Lung (tissue), 12 donors: ENCODE results near the gene DYNLT2. TPM values are rescaled to one million over a fixed set of nuclear protein-coding genes. Genes with fewer than 3 reads are reported as not detected.

Source experiments
- ATAC-seq: fragments of 200-7000 bp; cut with Tn5 transposase; one replicate; pipeline ENCODE4 v1.9.1; 2020; ENCODE audit warnings: moderate number of reproducible peaks; ENCODE audit not compliant: insufficient read depth, low FRiP score
- DNase-seq, 3 donors: peaks; one replicate each; pipeline ENCODE4 v3.0.0-alpha.2; 2013 to 2017
- H3K27ac ChIP-seq, 2 donors: one replicate each; pipeline ENCODE4 v1.5.1; 2013; ENCODE audit warnings: mild to moderate bottlenecking in 2 of 2, moderate library complexity in 2 of 2, control low read depth in 1 of 2, inconsistent platforms in 1 of 2, low read depth in 1 of 2, low read length in 1 of 2
- H3K27me3 ChIP-seq, 3 donors: one replicate each; pipeline ENCODE4 v1.5.1; 2013; ENCODE audit warnings: low read length in 2 of 3; ENCODE audit not compliant: control insufficient read depth in 3 of 3, insufficient read depth in 3 of 3
- H3K36me3 ChIP-seq, 4 donors: one replicate each; pipeline ENCODE4 v1.5.1; 2013; ENCODE audit warnings: low read length in 4 of 4, mild to moderate bottlenecking in 1 of 4, moderate library complexity in 1 of 4; ENCODE audit not compliant: control insufficient read depth in 4 of 4, insufficient read depth in 4 of 4
- H3K4me1 ChIP-seq, 5 donors: one replicate each; pipeline ENCODE4 v1.5.1; 2013; ENCODE audit warnings: low read length in 5 of 5, mild to moderate bottlenecking in 2 of 5, moderate library complexity in 1 of 5; ENCODE audit not compliant: control insufficient read depth in 5 of 5, insufficient read depth in 5 of 5
- H3K4me3 ChIP-seq: one replicate; pipeline ENCODE4 v1.5.1; 2013; ENCODE audit warnings: mild to moderate bottlenecking, control low read depth, moderate library complexity
- H3K9ac ChIP-seq, 2 donors: one replicate each; pipeline ENCODE4 v1.5.1; 2013; ENCODE audit warnings: low read length in 2 of 2, control low read depth in 1 of 2; ENCODE audit not compliant: insufficient read depth in 1 of 2
- H3K9me3 ChIP-seq, 4 donors: one replicate each; pipeline ENCODE4 v1.5.1; 2013; ENCODE audit warnings: low read length in 3 of 4, mild to moderate bottlenecking in 1 of 4, moderate library complexity in 1 of 4; ENCODE audit not compliant: control insufficient read depth in 4 of 4, insufficient read depth in 3 of 4
- CTCF ChIP-seq: IDR thresholded peaks from 2 replicates; pipeline ENCODE4 v1.5.1; 2012; ENCODE audit warnings: mild to moderate bottlenecking; ENCODE audit errors: control extremely low read depth, extremely low read depth
- WGBS, 2 donors: extraction: QIAGEN DNeasy Blood & Tissue Kit; methylation state at CpG; one replicate each; pipeline ENCODE4 v1.1.7; 2013; 5-methylcytosine and 5-hydroxymethylcytosine counted together
- polyA plus RNA-seq, 2 donors: library from polyadenylated mRNA; stranded (reverse); fragments of 200-250 nt; gene quantifications; one replicate each; pipeline ENCODE4 v1.2.1, GENCODE V29; 2013
- total RNA-seq, 2 donors: library from RNA; depleted of rRNA in 1 of 2; stranded (reverse); fragments of >200 nt in 1 of 2; gene quantifications; one replicate each; pipeline ENCODE4 v1.2.1, GENCODE V29; 2014 to 2021
- donor health status: control.
- donor health status: control.
- donor health status: Bipolar disorder and iron deficiency.
- donor health status: healthy.
- donor health status: DM: yes; HTN: yes; CAD: no.

DYNLT2 gene
- total and polyA plus RNA-seq, 4 donors = 0.69 to 5.2 (median 2.4) TPM

GRCh38 chr6:169782966-169783365, 31.6 kb upstream of the DYNLT2 start:
- DNase-seq (no peak), ATAC-seq (no peak)
- TF ChIP-seq CTCF = no peak
- no peak overlapping the region for H3K27ac ChIP-seq
- WGBS, 2 donors = 96 to 97% methylated on average over 8 of the region's 8 CpGs
- H3K27me3 ChIP-seq = peaks cover 0 to under 1% (median 0%) of the 10 kb centered on the region in 3 donors
- H3K36me3 ChIP-seq = peaks cover 0 to 15% (median 12%) of the 10 kb centered on the region in 4 donors
- no peaks in the 10 kb centered on the region for H3K9me3 ChIP-seq
- no peak overlapping the region for H3K9ac ChIP-seq
- H3K4me3 ChIP-seq = no peak overlapping the region
- H3K4me1 ChIP-seq = peaks cover 0 to 12% (median 6%) of the 10 kb centered on the region in 5 donors

GRCh38 chr6:169780571-169781091, 29.3 kb upstream of the DYNLT2 start:
- TF ChIP-seq CTCF = no peak
- DNase-seq = peak in 2 of 3 donors; percentile 79 to 83

GRCh38 chr6:169779896-169780295, 28.5 kb upstream of the DYNLT2 start:
- no peak for TF ChIP-seq CTCF
- Histone ChIP-seq H3K9ac (no peak overlapping the region), H3K9me3 (peaks cover 0 to 2% (median 0%) of the 10 kb centered on the region in 4 donors), H3K36me3 (peaks cover 0 to 32% (median 25%) of the 10 kb centered on the region in 4 donors), H3K27me3 (no peaks in the 10 kb centered on the region), H3K4me3 (no peak overlapping the region), H3K4me1 (peaks cover 0 to 12% (median 6%) of the 10 kb centered on the region in 5 donors), H3K27ac (no peak overlapping the region)
- ATAC-seq (no peak), DNase-seq (no peak)
- WGBS, 2 donors = 86 to 88% methylated on average over 5 of the region's 5 CpGs

More at GRCh38 chr6:169780571-169781091, 29.3 kb upstream of the DYNLT2 start:
- Histone ChIP-seq H3K9ac (no peak overlapping the region), H3K27ac (no peak overlapping the region), H3K36me3 (peaks cover 0 to 28% (median 25%) of the 10 kb centered on the region in 4 donors), H3K9me3 (peaks cover 0 to 2% (median 0%) of the 10 kb centered on the region in 4 donors), H3K4me1 (peaks cover 0 to 12% (median 6%) of the 10 kb centered on the region in 5 donors), H3K27me3 (no peaks in the 10 kb centered on the region), H3K4me3 (no peak overlapping the region)
- WGBS, 2 donors = 74 to 76% methylated on average over 11 of the region's 11 CpGs
- ATAC-seq = no peak
